NCI-H446 treated with DMSO at 0.1 percent for 48 hours (cell line): Measurements from ENCODE around the gene DNAJB9.

ENCODE experiments used
- DNase-seq: peaks from one replicate; lab custom pipeline; 2025; lab: John Stamatoyannopoulos, UW

Gene DNAJB9

DNA sequence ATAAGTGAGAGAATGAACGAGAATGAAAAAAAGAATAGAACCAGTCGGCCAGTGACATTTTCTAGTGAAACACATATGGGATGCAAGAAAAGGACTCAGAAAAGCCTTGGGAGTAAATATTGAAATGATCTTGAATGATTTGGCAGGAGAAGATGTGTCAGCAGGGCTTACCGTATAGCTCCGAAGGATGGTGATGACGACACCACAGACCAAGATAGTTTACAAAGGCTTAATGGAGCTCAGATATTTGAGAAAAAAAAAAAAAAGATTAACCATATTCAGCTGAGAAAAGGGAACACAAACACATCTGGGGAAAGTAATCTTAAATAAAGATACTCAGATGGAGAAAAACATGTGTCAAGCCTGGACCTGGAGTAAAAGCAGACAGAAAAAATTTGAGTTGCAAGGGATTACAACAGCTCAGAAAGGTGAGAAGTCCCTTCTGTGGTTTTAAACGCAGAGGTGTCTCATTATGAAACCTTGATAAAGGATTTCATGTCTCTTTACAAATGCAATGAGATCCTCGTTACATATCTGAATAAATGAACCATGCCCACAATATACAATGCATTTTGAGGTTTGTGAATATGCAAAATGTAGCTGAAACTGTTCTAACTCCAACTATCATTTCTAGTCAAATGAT lies 36.0 kb downstream of the DNAJB9 start:
- no peak for DNase-seq

DNA sequence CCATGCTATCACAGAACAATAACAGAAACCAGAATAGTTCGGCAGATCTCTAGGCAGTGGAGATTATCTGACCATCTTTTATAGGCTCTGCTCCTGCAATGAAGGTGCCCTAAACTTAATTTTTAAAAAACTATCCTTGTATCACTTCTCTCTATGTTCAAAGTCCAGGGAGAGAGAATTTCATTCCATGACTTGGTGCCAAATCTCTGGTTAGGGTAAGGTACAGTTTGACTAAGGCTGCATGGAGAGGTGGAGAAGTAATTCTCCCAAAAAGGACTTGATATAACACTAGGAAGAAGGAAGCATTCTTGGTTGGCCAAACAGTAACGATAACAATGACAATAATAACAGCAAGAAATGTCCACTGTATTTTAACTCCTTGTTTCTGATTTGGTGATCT lies 40.0 kb downstream of the DNAJB9 start:
- DNase-seq, result no peak

DNA sequence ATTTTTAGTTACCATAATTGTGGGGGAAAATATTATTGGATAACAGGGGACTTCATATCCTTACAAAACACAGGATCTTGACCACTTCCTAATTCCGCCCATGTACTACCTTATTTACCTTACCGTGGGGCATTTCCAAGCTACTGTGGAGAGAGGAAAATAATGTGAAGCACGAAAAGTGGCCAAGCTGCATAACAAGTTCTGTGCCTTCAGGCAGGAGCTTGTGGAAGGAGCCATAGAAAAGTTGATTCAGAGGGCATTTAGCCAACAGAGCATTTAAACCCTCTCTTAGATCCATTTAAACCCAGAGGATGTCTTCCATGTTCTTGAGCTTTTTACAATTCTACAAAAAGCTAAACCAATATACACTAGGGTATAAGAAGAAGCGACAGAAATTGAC lies 41.6 kb downstream of the DNAJB9 start:
- DNase-seq, result no peak

DNA sequence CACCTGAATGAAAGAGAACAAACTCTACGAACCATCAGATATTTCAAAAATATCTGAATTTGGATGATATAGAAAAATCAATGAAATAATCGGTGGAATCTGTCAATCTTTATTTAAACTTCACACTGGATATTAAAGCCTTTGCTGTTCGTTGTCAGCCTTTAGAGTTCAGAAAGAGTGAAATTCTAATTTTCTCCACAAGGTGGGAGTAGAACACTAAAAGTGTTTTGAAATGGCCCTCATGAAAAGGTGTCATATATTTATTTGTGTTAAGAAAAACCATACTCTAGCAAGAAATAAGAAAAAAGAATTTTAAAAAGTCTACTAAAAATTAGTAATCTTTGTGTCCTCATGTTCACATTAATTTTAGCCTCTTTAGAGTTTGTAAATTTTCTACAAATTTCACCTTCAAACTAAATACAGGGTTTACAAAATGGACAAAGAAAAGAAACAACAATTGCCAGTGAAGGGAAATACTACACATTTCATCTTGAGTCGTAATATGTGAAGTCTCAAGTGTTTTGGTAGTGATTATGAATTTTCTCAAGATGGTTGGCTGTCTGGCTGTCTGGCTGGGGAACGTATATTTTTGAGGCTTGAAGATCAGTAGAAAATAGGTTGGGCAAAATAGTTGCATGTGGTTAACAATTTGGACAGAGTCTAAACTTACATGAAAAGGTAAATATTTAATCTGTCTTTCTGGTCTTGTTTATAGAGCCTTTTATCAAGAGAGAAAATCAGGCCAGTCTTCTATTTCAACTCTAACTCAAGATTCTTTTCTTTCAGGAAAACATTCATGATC lies 43.7 kb downstream of the DNAJB9 start:
- peak; percentile 8 for DNase-seq

DNA sequence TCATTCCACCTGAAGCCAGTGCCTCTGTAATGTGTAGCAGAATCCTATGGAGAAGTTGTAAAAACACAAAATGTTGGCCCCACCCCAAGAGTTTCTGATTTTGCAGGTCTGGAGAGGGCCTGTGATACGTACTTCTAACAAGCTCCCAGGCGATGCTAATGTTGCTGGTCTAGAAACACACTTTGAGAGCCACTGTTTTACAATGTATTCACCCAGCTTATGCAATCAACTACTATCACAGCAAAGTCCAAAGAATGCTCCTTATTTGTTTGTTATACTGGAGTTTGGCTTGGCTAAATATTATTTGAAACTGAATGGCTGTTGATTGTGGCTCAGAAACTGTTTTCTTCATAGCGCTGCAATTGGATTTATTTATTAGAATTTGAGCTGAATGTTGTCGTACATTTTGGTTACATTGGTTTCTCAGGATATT lies 44.3 kb downstream of the DNAJB9 start:
- no peak for DNase-seq

DNA sequence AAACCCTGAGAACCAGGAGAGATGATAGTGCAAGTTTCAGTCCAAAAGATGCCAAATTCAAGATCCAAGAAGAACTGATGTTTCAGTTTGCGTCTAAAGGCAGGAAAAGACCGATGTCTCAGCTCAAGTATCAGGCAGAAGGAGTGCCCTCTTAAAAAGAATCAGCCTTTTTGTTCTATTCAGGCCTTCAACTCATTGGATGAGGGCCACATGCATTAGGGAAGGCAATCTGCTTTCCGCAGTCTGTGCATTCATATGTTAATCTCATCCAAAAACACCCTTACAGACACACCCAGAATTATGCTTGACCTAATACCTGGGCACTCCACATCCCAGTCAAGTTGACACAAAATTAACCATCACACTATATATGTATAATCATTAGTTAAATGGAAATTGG lies 45.2 kb downstream of the DNAJB9 start:
- DNase-seq, result peak; percentile 33

DNA sequence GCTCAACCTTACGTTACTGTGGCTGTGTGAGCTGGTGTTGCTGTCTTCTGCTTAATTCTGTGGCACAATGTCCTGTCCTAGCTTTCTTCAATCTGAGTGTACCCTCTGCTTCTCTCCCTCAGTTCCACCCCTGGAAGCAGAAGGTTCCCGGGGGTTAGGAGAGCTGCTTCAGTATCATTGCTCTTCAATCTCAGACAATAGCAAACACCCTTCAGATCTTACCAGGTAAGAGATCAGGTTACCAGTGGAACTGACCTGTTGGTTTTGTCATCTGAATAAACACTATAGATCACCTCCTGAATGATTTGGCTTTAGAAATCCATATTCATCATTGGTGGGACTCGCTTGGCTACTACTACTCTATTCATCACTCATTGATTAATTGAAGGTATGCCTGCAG lies 48.4 kb downstream of the DNAJB9 start:
- no peak for DNase-seq

DNA sequence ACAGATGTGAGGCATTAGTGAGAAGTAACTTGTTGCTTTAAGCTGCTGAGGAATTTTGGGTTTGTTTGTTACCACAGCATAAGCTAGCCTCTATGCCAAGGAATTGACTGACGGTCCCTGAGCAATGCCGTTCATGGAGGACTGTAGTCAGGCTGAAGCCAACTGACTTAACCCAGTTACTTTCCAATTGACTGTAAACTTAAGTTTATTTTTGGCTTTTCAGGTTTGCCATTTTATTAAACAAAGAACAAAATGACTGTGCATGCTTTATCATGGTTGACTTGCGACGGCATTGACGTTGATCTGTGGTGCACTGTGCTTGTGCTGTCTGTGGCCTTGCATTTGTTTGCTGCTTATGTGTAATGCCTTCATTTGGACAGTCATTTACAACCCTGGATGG lies 53.5 kb downstream of the DNAJB9 start:
- DNase-seq, result no peak
